RPMI8226 (cell line): ENCODE data around the gene PLD2.
"Not testable (repeated sequence)": the region's sequence is repeated elsewhere in the genome, so short reads cannot be mapped to it uniquely, and the experiment has no call there.

ENCODE experiments used
- DNase-seq: peaks from one replicate; pipeline ENCODE4 v3.0.0-alpha.2; 2015

Gene PLD2

DNA sequence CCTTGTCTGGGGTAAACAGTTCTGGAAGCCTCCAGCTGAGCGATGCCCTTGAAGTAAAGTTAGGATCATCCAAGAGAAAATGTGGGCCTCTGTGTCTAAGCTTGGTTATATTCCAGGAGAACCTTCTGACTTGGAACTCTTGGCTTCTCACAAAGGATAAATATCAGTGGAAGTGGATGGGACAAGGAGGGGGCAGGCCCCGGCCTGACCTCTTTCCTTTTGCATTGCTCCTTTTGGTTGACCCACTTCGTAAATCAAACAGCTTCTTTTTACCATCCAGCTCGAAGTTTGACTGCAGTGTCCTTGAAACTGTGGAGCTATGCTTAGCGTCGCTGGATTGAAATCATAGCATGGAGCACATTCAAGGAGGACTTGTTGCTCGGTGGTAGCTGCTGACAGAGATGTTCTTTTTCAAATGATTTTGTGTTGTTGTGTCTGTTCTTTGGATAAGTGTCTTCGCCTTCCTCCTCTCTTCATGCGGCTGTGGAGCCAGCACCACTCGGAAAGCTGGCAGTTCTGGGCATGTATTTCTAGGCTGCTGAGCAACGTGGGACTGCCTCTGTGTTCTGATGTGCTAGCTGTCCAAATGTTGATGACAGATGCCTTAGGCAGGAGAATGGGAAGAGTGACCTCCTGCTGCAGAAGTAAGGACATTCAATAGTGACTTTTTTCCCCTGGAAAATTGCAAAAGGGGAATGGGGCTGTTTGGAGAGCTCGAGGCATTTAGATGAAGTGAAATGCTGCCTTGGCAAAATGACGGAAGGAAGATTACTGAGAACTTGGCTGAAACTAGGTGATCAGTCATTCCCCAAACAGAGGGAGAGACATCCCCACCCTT lies 30.7 kb downstream of the PLD2 start:
- DNase-seq: no peak

DNA sequence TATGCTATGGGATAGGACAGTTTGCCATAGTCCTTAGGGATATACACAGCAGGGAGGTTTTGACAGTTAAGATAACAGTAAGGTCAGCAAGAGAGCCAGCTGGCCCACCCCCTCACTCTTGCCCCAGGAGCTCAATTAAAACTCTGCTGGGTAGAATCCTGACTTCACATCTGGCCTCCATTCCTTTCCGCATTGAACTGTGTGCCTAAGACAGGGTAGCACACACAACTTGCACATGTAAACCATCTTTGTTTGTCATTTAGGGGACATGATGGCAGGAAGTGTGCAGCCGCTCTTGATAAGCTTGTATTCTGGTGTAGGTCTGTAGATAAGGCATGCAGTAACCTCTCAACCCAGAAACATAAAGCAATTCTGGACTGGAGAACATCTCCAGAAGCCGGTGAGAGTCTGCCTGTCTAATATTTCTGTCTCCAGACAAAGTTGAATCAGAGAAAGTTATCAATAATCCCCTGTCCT lies 31.4 kb downstream of the PLD2 start:
- no peak for DNase-seq

DNA sequence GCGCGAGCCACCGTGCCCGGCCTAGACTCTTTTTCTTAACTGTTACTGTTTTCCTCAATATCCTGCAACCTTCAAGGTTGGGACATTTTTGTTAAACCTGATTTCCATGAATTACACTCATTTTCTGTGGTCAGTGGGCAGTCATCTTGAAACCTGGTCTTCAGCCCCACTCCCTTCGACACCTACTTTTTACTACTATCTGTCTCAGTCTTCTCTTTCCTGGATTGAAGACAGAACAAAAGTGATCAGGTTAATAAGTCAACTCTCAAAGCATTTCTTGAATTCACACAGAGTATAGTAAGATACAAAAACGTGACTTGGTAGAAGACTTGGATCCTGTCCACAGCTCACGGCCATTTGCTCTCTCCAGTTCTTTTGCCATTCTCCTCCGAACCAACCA lies 32.3 kb downstream of the PLD2 start:
- DNase-seq: no peak

DNA sequence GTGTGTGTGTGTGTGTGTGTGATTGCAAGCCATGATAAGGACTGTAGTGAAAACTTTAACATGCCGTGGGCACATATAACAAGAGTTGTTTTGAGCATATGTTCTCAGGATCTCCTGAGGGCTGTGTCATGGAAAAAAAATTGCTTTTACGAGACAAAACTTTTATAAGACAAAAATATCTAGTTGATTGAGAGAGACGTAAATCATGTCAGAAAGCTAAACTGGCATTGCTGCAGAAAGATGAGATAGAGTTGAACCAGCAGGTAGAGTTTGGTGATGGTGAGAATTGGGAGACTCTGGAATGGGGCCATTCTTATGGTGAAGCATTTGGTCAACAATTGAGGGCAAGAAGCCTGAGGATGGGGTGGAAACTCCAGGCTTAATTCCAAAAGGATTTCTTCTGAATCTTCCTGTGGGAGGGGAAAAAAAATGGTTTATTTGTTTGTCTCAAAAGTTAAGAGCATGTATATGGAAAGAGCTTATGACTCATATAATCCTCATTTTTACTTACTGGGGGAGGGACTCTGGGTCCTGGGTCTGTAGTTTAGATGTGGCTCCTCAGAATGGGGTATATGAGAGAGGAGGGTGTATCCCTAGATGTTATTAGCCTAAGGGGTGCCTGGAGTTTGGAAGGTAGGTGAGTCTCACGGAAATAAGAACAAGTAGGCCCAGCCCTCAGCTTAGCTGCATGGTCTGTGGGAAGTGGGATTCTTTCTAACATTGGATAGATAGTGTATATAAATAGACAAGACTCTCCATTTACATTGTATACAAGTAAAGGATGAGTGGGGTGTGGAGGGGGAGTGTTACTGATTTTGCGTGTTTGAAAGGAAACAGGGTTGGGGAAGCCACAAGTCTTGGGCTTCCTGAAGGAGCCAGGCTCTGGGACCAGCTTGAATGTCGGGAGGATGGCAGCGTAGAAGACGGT lies 33.3 kb downstream of the PLD2 start:
- no peak for DNase-seq

DNA sequence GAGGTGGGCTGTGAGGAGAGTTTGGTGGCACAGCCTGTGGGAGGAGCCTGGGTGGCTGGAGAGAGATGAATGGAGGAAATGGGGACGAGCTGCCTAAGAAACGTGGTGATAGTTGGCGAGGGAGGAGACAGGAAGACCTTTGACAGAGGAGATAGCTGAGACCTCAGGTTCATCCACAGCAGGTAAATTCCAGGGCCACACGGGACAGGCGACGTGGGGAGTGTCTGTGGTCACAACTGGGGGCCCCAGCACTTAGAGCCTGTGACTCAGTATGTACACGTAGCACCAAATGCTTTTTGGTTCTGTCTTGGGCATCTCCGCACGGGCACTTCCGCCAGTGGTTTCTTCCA lies 33.9 kb downstream of the PLD2 start:
- DNase-seq: no peak

DNA sequence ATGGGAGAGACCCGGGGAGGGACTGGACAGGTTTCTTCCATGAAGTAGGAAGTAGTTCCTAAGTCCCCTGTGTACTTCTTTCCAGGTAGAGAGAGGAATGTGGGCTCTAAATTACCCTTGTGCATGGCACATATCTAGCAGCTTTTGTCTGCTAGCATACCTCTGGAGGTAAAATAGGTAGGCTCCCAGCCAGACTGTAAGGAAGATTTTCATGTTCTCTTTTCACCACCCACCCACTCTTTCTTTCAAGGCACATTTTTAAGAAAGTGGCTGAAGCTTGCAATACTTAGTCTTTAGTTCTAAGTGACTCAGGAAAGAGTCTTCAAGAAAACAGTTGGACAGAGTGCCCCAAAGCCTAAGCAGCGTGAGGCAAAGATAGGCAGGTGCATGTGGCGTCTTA lies 35.4 kb downstream of the PLD2 start:
- no peak for DNase-seq

DNA sequence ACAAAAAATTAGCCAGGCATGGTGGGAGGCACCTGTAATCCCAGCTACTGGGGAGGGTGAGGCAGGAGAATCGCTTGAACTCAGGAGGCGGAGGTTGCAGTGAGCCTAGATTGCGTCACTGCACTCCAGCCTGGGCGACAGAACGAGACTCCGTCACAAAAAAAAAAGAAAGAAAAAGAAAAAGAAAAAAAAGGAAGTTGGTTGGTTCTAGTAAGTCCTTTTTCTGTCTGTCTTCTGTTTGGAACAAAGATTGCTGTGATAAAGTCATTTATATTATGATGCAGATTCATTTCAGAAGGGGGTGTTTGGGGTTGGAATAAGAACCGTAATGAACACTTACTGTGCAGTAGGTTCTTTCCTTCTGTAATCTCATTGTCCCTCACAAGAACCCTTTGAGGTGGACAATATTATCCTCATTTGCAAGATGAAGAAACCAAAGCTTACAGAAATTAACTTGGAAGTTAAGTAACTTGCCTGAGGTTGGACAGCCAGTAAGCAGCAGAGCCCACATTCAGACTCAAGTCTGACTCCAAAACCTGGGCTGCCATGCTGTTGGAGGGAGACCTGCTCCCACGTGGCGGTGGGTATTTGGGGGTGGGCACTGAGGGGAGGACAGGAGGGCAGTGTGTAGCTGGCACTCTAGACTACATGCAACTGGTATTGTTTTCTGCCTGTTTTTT lies 36.5 kb downstream of the PLD2 start:
- DNase-seq: no peak

DNA sequence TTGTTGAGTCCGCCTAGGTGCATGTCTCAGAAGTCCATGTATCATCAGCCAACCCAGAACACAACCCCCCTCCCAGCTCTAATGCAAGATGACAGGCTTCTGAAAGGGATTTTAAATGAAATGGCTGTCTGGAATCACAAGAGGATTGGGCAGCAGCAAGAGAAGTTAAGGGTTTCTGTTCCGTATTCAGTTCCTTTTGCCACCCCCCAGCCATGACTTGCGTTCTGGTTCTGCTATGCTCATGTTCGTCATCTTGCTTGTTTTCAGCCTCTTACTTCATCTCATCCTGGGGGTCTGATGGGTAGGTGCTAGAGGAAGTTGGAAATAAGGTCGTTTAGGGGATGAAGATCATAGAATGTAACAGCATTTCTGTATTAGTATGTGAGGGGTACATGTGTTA lies 38.2 kb downstream of the PLD2 start:
- DNase-seq: no peak

DNA sequence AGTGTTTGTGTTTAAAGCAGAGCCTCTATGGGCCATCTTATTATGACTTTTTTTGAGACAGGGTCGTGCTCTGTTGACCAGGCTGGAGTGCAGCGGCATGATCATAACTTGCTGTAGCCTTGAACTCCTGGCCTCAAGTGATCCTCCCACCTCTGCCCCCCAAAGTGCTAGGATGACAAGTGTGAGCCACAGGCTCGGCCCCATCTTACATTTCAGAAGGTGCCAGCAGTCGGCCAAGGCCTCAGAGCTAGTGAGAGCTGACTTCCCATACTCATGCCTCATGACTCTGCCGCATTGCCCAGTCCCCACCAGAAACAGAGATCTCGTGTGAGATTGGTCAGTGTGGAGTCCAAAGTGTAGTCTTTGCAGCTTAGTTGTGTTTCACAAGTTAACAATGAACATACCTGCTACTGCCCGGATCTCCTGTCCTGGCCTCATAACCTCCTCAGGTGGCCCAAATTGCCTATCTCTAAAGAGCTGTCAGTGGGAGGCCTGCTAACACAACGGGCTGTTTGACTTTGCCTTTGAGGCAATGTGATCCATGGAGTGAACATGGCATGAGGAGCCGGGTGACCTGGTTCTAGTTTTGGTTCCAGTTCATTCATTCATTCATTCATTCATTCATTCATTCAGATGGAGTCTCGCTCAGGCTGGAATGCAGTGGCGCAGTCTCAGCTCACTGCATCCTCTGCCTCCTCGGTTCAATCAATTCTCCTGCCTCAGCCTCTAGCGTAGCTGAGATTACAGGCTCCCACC lies 39.9 kb downstream of the PLD2 start:
- no peak for DNase-seq

DNA sequence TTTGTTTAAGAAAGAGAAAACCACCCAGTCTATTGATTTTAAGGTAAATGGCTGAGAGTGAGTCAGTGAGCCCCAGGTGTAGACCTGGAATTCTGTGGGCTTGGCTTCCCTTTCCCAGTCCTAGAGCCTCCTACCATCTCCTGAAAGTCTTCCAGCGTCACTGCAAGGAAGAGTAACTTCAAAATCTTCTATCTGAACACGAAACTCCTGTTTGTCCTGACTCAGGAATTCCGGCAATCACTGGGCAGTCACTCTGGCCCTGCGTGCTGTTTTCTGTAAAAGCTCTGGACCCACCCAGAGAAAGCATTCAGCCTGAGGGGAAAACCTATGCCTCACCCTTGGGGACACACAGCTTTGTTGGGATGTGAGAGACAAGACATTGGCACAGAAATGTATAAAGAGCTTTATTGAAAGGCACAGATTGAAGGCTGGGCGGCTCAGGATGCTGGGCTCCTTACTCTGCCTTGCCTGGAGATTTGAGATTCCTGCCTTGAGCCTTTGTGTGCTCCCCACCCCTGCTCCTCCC lies 42.1 kb downstream of the PLD2 start:
- DNase-seq: no peak

DNA sequence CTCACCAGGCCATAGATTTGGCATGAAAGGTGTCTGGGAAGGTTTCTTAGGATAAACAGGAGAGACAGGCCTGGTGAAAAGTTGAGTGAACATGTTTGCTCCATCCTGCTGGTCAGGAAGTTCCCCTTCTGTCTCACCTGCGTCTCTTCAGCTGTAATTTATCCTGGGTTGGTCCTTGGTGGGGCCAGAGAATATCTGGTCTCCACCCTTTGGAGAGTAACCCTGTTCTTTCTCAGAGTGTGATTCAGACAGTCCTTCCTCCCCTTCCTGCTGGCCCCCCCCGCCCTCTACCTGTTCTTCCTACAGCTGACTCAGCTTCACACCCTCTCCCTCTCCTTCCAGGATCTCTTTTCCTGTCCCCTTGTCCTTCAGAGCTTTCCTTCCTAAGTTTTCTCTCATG lies 43.3 kb downstream of the PLD2 start:
- no peak for DNase-seq

DNA sequence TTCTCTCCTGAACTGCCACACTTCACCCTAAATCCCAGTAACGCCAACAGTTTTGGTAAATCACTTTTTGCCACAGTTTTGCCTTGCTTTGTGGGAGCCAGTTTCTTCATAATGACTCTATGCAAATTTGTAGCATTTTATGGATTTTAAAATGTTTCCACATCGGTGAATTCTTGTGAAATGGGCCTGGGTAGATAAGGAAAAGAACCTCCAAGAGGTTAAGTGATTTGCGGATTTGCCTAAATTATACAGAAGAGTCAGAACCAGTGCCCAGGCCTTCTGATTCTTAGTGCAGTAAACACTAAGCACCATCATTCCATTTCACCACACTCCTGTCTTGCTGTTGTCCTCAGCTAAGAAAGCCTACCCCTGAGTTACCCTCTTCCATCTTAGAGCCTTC lies 44.1 kb downstream of the PLD2 start:
- DNase-seq: no peak

DNA sequence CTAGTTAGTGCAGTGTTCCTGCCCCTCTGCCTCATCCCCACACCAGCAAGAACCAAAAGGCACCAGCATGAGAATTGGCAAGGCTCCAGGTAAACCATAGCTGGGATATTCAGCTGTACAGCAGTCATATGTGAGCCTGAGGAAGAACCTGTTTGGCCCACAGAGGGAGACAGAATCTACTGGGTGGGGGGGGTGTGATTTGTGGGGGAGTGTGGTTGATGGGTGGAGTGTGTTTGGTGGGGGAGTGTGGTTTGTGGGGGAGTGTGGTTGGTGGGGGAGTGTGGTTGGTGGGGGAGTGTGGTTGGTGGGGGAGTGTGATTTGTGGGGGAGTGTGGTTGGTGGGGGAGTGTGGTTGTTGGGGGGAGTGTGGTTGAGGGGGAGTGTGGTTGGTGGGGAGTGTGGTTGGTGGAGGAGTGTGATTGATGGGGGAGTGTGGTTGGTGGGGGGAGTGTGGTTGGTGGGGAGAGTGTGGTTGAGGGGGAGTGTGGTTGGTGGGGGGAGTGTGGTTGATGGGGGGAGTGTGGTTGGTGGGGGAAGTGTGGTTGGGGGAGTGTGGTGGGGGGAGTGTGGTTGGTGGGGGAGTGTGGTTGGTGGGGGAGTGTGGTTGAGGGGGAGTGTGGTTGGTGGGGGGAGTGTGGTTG lies 45.7 kb downstream of the PLD2 start:
- DNase-seq: peak; percentile 51

DNA sequence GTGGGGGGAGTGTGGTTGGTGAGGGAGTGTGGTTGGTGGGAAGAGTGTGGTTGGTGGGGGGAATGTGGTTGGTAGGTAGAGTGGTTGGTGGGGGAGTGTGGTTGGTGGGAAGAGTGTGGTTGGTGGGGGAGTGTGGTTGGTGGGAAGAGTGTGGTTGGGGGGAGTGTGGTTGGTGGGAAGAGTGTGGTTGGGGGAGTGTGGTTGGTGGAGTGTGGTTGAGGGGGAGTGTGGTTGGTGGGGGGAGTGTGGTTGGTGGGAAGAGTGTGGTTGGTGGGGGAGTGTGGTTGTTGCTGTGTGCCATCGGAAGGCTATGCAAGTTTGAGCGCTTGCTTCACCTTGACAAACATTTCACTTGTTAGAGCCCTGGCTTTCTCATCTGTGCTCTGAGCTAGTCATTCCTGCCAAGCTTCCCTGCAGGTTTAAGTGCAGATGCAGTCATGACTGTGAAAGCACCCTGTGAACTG lies 46.3 kb downstream of the PLD2 start:
- DNase-seq: no peak

DNA sequence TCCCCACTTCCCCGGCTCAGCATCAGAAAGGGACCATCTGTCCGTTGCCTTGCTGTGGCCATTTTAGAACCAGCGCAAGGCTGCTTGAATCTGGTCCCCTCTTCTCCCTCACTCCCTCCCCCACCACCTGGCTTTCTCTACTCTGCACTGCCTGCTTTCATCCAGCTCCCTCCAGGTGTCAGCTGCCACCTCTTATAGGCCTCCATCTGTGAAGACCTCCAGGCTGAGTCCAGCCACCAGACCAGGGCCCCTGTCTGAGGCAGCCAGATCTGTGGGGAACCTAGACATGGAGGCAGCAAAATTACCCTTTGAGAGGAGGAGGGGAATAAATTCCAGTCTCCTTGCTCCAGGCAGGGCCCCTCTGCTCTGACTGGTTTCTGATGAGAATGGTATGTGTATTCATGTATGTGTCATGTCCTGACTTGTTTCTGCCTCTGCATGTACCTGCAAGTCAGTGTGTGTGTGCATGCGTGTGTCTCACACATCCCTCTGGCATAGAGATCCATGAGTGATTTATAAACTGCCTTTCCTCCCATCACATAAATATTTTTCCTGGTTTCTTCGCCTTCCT lies 47.2 kb downstream of the PLD2 start:
- DNase-seq: no peak

DNA sequence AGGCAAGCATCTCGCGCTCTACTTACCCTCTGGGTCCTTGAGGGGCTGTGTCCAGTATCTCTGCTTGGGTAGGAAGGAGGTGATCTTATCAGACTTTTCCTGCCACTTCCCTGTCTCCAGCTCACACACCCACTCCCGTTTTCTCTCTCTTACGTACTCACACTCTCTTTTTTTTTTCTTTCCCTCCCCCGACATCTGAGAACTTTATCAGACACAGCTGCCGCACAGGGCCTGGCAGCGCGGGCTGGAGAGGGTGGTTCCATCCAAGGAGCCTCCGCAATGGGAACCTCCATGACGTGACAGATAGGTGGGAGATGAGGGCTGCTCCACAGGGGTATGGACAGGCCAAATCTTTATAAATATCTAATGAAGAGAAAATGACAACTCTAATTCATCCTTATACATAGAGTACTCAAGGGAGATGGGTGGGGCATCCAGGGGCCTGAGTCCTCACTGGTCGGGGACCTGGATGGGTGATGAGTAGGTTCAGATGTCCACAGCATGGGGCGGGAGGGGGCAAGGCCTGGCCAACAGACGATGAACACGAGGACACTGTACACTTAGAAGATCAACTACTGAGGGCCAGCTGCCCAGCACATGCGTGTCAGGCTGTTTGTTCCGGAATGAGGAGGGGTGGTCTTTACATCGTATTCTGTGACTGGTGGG lies 49.5 kb downstream of the PLD2 start:
- no peak for DNase-seq

DNA sequence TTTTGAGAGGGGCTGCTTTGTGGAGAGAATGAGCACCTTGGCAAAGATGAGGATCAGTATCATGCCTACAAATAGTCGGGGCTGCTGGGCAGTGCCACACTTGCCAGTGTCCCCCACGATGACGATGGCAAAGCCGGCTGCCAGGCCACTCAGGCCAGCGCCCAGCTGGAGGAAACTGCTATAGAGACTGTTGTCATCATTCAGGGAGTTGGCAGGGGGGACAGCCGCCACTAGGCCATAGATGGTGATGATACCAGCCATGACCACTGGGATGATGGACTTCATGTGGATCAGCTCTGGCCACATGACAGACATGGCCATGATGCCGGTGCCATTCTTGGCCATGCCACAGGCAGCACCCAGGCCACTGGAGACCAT lies 50.0 kb downstream of the PLD2 start:
- no peak for DNase-seq

DNA sequence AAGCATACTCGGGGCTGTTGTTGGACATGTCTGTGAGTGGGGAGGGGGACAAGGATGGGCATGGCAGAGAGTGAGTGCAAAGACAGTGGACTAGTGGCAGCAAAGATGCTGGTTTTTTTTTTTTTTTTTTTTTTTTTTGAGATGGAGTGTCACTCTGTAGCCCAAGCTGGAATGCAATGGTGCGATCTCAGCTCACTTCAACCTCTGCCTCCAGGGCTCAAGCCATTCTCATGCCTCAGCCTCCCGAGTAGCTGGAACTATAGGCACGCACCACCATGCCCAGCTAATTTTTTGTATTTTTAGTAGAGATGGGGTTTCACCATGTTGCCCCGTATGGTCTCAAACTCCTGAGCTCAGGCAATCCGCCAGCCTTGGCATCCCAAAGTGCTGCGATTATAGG lies 50.4 kb downstream of the PLD2 start:
- not testable (repeated sequence) for DNase-seq

DNA sequence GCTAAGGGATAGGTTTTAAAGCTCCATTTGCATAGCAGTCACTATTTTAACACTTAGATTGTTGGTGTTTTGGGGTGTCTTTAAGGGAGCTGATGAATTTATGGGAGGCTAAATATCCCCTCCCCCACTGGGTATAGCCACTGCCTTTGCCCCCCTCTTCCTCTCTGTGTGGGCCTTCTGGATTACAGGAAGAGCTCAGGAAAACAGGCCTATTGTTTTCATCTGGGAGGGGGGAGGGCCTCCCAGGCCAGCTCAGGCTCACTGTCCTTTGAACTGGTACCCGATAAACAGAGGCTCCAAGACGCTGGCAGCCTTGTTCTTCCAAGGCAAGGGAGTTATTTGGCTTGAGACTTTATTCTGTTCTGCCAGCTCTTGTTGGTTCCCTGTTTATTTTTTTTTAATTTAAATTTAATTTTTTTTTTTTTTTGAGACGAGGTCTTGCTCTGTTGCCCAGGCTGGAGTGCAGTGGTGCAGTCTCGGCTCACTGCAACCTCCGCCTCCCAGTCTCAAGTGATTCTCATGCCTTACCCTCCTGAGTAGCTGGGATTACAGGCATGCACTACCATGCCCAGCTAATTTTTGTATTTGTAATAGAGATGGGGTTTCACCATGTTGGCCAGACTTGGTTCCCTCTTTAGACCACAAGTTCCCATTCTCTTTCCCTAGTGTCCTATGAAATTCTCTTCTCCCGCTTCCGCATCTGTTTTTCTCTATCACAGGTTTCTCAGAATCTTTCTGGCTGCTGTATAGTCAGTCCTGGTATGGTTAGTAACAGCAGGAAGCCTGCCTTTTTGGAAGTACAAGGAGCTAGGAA lies 51.3 kb downstream of the PLD2 start:
- DNase-seq: no peak

DNA sequence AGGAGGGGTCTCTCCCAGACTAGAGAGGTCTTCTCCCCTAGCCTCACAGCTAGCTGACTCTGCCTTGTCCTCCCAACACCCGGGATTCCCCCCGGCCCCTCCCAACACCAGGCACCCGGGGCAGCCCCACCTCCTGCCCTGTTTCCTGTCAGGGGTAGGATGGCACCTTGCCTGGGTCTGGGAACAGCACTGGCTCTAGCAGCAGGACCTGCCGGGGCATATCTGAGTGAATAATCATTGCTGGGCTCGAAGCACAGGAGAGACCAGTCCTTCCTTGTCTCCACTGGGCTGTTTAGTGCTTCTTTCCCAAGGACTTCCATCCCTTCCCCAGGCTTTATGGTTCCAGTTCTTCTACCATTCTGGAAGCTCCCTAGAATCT lies 51.9 kb downstream of the PLD2 start:
- no peak for DNase-seq
